Upper lobe of right lung (tissue), 1 donor: ENCODE data around the gene ASIC2. TPM values are rescaled to one million over a fixed set of nuclear protein-coding genes. Genes with fewer than 3 reads are reported as not detected.

Experiments
- ATAC-seq: fragments of 200-7000 bp; cut with Tn5 transposase; one replicate; pipeline ENCODE4 v1.9.1; 2020; ENCODE audit warnings: mild to moderate bottlenecking, moderate library complexity
- DNase-seq: peaks from one replicate; pipeline ENCODE4 v3.0.0-alpha.2; 2020
- H3K27ac ChIP-seq: fragments of 200-600 bp; one replicate; pipeline ENCODE4 v1.8.0; 2022
- H3K27me3 ChIP-seq: fragments of 200-600 bp; one replicate; pipeline ENCODE4 v1.8.0; 2022; ENCODE audit warnings: mild to moderate bottlenecking
- H3K36me3 ChIP-seq: fragments of 200-600 bp; one replicate; pipeline ENCODE4 v1.8.0; 2022
- H3K4me1 ChIP-seq: fragments of 200-600 bp; one replicate; pipeline ENCODE4 v1.8.0; 2022
- H3K4me3 ChIP-seq: fragments of 200-600 bp; one replicate; pipeline ENCODE4 v1.8.0; 2022; ENCODE audit warnings: mild to moderate bottlenecking
- H3K9me3 ChIP-seq: fragments of 200-600 bp; one replicate; pipeline ENCODE4 v1.8.0; 2022
- intact Hi-C: fragments of 100-400 bp; cut with DNase I; formaldehyde crosslinking; loops from one replicate; pipeline ENCODE4 v1.11.0; 2022
- total RNA-seq: library from RNA; stranded (reverse); fragmentation: NEBNext Ultra II Directional; extraction: Animal tissue kit (Norgen Biotek cat#: 25700); gene quantifications from one replicate; pipeline ENCODE4 v1.2.1, GENCODE V29; 2021
- TF ChIP-seq, protein P1 (sequence below): fragments of 200-600 bp; IDR thresholded peaks from one replicate; pipeline ENCODE4 v1.8.0; 2022; ENCODE audit warnings: antibody characterized with exemption
- donor health status: DM: no; HTN: yes; CAD: no; lungs with severe emphysema.

The ASIC2 gene
- total RNA-seq, 1 donor from 2014 or later, result not detected

DNA sequence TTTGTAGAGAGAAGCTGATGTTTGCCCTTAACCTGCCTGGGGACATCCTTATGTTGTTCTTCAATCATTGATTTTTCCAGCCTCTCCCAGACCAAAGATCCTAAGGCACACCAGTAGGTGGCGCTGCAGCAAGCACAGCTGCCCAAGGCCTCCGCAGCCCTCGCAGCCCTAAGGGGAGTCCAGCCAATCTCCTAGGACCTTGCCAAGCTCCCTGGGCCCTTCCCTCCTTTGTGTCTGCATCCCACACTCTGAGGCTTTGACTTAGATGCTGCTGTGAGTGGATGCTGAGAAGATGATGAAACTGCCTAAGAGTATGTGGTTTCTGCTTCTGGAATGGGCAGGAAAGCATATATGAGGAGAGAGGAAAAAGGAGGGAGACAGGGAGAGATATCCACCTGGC lies 254.4 kb downstream of the ASIC2 start:
- no peaks in the 10 kb centered on the region for H3K9me3 ChIP-seq
- peaks cover 6% of the 10 kb centered on the region for H3K4me1 ChIP-seq
- DNase-seq, result no peak
- H3K27me3 ChIP-seq, result peaks cover 19% of the 10 kb centered on the region
- H3K36me3 ChIP-seq, result no peaks in the 10 kb centered on the region
- no peak overlapping the region for H3K27ac ChIP-seq
- TF ChIP-seq, protein P1, sequence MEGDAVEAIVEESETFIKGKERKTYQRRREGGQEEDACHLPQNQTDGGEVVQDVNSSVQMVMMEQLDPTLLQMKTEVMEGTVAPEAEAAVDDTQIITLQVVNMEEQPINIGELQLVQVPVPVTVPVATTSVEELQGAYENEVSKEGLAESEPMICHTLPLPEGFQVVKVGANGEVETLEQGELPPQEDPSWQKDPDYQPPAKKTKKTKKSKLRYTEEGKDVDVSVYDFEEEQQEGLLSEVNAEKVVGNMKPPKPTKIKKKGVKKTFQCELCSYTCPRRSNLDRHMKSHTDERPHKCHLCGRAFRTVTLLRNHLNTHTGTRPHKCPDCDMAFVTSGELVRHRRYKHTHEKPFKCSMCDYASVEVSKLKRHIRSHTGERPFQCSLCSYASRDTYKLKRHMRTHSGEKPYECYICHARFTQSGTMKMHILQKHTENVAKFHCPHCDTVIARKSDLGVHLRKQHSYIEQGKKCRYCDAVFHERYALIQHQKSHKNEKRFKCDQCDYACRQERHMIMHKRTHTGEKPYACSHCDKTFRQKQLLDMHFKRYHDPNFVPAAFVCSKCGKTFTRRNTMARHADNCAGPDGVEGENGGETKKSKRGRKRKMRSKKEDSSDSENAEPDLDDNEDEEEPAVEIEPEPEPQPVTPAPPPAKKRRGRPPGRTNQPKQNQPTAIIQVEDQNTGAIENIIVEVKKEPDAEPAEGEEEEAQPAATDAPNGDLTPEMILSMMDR, result peak; percentile 56
- no peak overlapping the region for H3K4me3 ChIP-seq
- peak; percentile 67 for ATAC-seq
- intact Hi-C loops, result no loop called here

DNA sequence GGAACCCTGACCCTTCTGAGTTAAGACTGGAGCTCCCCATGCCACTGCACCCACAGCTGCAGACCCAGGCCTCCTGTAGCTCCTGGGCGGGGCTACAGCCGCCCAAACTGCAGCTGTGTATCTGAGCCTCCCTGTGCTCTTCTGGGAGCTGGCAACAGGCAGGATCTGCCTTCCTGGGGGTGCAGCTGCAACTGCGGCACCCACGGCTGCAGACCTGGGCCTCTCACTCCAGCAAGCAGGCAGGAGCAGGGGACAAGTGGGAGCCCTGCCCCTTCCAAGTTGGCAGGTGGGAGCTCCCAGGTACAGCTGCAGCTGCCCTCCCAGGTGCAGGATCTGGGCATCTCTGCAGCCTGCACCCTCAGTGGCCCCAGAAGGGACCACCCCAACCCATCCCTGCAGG lies 259.9 kb downstream of the ASIC2 start:
- no peak overlapping the region for H3K27ac ChIP-seq
- ATAC-seq (no peak), DNase-seq (no peak)
- TF ChIP-seq, protein P1, result no peak
- no peaks in the 10 kb centered on the region for H3K36me3 ChIP-seq
- peaks cover 18% of the 10 kb centered on the region for H3K27me3 ChIP-seq
- H3K9me3 ChIP-seq, result no peaks in the 10 kb centered on the region
- intact Hi-C loops, result no loop called here
- H3K4me1 ChIP-seq, result no peaks in the 10 kb centered on the region
- no peak overlapping the region for H3K4me3 ChIP-seq

- Histone ChIP-seq H3K4me1 (no peaks in the 10 kb centered on the region), H3K27ac (no peak overlapping the region), H3K9me3 (no peaks in the 10 kb centered on the region), H3K36me3 (no peaks in the 10 kb centered on the region), H3K27me3 (peaks cover 2% of the 10 kb centered on the region), H3K4me3 (no peak overlapping the region)
- ATAC-seq (no peak), DNase-seq (no peak)
- intact Hi-C loops, result no loop called here
- TF ChIP-seq, protein P1, result no peak
Measured at GRCh38 chr17:33028778-33029177, 264.3 kb downstream of the ASIC2 start.

DNA sequence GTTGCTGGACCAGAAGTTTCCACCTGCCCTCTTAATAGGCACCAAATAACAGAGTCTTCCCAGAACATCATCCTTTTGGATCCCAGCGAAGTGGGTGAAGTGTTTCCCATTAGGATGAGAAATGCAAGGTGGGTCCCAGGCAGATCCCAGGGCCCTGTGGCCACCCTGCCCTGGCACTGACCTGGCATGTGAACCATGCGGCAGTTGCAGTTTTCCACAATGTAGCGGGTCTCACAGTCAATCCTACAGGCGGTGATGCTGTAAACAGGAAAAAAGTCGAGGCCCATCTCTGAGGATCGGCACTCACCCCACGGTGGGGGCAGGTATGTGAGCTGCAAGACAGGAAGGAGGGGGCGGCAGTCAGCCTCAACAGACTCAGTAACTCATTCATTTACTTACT lies 265.0 kb downstream of the ASIC2 start:
- DNase-seq (no peak), ATAC-seq (no peak)
- no peak overlapping the region for H3K27ac ChIP-seq
- no peak overlapping the region for H3K4me3 ChIP-seq
- H3K36me3 ChIP-seq, result no peaks in the 10 kb centered on the region
- no peaks in the 10 kb centered on the region for H3K27me3 ChIP-seq
- no peaks in the 10 kb centered on the region for H3K9me3 ChIP-seq
- intact Hi-C loops, result no loop called here
- TF ChIP-seq, protein P1, result no peak
- H3K4me1 ChIP-seq, result no peaks in the 10 kb centered on the region

DNA sequence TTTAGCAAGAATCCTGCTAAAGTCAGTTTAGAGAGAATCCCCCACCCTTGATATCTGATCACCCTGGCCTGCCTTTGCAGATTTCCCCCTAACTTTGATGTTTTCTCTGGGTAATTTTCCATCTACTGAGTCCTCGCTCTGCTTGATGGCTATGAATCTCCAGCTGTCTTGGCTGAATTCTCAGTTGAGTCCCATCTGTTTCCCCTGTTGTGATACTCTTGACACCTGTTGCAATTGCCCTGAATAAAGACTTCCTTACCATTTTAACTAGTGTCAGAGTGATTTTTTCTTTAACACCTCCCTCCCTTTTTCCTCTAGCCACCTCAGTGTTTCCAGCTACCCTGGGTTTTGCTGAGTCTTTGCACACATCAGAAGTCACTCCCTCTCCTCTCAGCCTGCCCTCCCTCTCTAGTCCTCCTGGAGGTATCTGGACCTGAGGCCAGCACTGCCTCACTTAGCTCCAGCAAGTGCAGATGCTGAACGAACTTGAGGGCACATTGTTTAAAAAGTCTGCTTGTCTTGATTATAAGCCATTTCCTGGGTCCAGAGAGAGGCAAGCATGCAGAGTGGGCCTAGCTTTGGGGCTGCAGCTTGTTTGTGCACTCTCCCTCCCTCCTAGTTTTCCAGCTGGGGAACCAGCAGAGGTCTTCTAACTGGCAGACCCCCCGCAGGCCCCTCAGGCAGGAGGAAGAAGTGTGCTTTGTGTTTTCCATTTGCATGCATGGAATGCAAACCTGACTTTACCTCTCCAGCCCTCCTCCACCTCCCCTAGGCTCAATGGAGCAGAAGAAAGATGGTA lies 268.2 kb downstream of the ASIC2 start:
- Histone ChIP-seq H3K9me3 (no peaks in the 10 kb centered on the region), H3K27ac (no peak overlapping the region), H3K4me1 (no peaks in the 10 kb centered on the region), H3K36me3 (no peaks in the 10 kb centered on the region), H3K27me3 (no peaks in the 10 kb centered on the region), H3K4me3 (no peak overlapping the region)
- TF ChIP-seq, protein P1, result no peak
- DNase-seq (no peak), ATAC-seq (no peak)
- intact Hi-C loops, result no loop called here
